Spleen (tissue), 11 donors: Measurements from ENCODE around the gene THAP8. TPM values are rescaled to one million over a fixed set of nuclear protein-coding genes. Genes with fewer than 3 reads are reported as not detected.

Source experiments
- DNase-seq: peaks from one replicate; pipeline ENCODE4 v3.0.0-alpha.2; 2020
- H3K27ac ChIP-seq, 8 donors: fragments of 200-600 bp; sonication (generic) in 7 of 8; 1 replicate in 4 of 8; 2 replicates in 4 of 8; pipeline versions ENCODE4 v1.5.0 to v1.8.0; 2016 to 2021; ENCODE audit warnings: inconsistent platforms in 4 of 8, mild to moderate bottlenecking in 4 of 8, moderate library complexity in 1 of 8
- H3K27me3 ChIP-seq, 7 donors: fragments of 200-600 bp; sonication (generic) in 6 of 7; replicated peaks in 1 of 7; 1 replicate in 4 of 7; 2 replicates in 3 of 7; pipeline versions ENCODE4 v1.5.0 to v1.8.0; 2016 to 2021; ENCODE audit warnings: inconsistent platforms in 3 of 7, mild to moderate bottlenecking in 1 of 7
- H3K36me3 ChIP-seq, 6 donors: fragments of 200-600 bp; sonication (generic) in 5 of 6; 1 replicate in 4 of 6; 2 replicates in 2 of 6; pipeline versions ENCODE4 v1.5.0 to v1.8.0; 2016 to 2021; ENCODE audit warnings: inconsistent platforms in 2 of 6
- H3K4me1 ChIP-seq, 6 donors: fragments of 200-600 bp; sonication (generic) in 5 of 6; 1 replicate in 3 of 6; 2 replicates in 3 of 6; pipeline versions ENCODE4 v1.5.0 to v1.8.0; 2016 to 2021; ENCODE audit warnings: inconsistent platforms in 3 of 6
- H3K4me3 ChIP-seq, 8 donors: fragments of 200-600 bp; sonication (generic) in 7 of 8; 1 replicate in 4 of 8; 2 replicates in 4 of 8; pipeline versions ENCODE4 v1.5.0 to v1.8.0; 2016 to 2021; ENCODE audit warnings: inconsistent platforms in 4 of 8, mild to moderate bottlenecking in 4 of 8, moderate library complexity in 2 of 8
- H3K9me3 ChIP-seq, 8 donors: fragments of 200-600 bp; sonication (generic) in 7 of 8; 1 replicate in 4 of 8; 2 replicates in 4 of 8; pipeline versions ENCODE4 v1.5.0 to v1.8.0; 2016 to 2021; ENCODE audit warnings: inconsistent platforms in 4 of 8
- POLR2A ChIP-seq, 3 donors: fragments of 450-650 bp; IDR thresholded peaks; one replicate each; pipeline ENCODE4 v1.5.1; 2017; ENCODE audit warnings: antibody characterized with exemption in 3 of 3, mild to moderate bottlenecking in 1 of 3
- POLR2AphosphoS5 ChIP-seq, 3 donors: sonication (generic); formaldehyde crosslinking; IDR thresholded peaks; one replicate each; pipeline ENCODE4 v1.5.1; 2017; ENCODE audit warnings: antibody characterized with exemption in 3 of 3
- whole genome bisulfite sequencing, 5 donors: extraction: QIAGEN DNeasy Blood & Tissue Kit in 3 of 5; methylation state at CpG; one replicate each; pipeline versions ENCODE4 v1.1.5 to v1.1.7; 2013 to 2018; 5-methylcytosine and 5-hydroxymethylcytosine counted together
- intact Hi-C: fragments of 100-400 bp; cut with DNase I; formaldehyde crosslinking; loops from one replicate; pipeline ENCODE4 v1.15.0; 2023; ENCODE audit warnings: low total_unique reads
- polyA plus RNA-seq, 3 donors: library from polyadenylated mRNA; stranded (reverse); fragments of 200-250 nt; gene quantifications; one replicate each; pipeline ENCODE4 v1.2.1, GENCODE V29; 2013
- total RNA-seq, 7 donors: library from RNA; depleted of rRNA in 3 of 7; stranded (reverse); fragments of >200 nt in 3 of 7; fragmentation: NEBNext Ultra II Directional in 4 of 7; extraction: Animal tissue kit (Norgen Biotek cat#: 25700) in 4 of 7; gene quantifications; one replicate each; pipeline versions ENCODE4 v1.1.0 to v1.2.1, GENCODE V29; 2016 to 2021
- TF ChIP-seq, protein P1 (sequence below), 11 experiments: fragments of 200-600 bp in 7 of 11; fragments of 450-650 bp in 4 of 11; sonication (generic) in 4 of 11; IDR thresholded peaks in 8 of 11; conservative IDR thresholded peaks in 3 of 11; 1 replicate in 7 of 11; 2 replicates in 4 of 11; pipeline versions ENCODE4 v1.4.0 to v1.8.0; 2016 to 2021; ENCODE audit warnings: antibody characterized with exemption in 11 of 11, inconsistent platforms in 4 of 11, mild to moderate bottlenecking in 1 of 11
- donor health status: healthy with polysubstance abuse.
- donor health status: DM: no; HTN: no; CAD: no; lungs with moderate emphysema.
- donor health status: DM: no; HTN: no; CAD: no.
- donor health status: Bipolar disorder and iron deficiency.
- donor health status: healthy.
- donor health status: DM: no; HTN: no; CAD: no.
- donor health status: DM: yes; HTN: yes; CAD: no.

The THAP8 gene
- total and polyA plus RNA-seq, 10 donors, result 2.4 to 7.9 (median 4.8) TPM

DNA sequence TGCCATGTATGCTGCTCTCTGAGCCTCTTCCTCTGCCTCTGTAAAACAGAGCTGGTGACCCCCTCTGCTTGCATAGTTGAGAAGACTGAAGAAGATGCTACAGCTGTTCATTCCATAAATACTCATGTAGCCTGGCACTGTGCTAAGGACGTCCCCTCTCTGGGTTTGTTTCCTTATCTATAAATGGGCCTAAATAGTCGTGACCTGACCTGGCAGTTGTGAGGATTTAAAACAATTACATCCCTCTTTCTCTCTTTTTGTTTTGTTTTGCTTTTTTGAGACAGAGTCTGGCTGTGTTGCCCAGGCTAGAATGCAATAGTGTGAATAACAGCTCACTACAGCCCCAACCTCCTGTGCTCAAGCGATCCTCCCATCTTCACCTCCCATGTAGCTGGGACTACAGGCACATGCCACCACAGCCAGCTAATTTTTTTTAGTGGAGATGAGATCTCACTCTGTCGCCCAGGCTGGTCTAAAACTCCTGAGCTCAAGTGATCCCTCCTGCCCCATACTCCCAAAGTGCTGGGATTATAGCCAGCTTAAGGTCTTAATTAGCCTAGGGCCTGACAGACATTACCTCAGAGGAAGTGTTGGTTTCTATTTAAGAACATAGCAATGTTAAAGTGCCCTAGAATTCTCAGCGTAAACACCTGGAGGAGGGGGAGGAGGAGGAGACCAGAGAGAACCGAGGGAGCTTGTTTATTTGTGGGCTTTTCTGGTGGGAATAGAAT, 5.3 kb upstream of the THAP8 start:
- Histone ChIP-seq H3K9me3 (no peaks in the 10 kb centered on the region), H3K27ac (no peak overlapping the region), H3K4me3 (no peak overlapping the region), H3K4me1 (peaks cover 3 to 19% (median 12%) of the 10 kb centered on the region in 6 donors), H3K27me3 (no peaks in the 10 kb centered on the region), H3K36me3 (peaks cover 0 to 54% (median 0%) of the 10 kb centered on the region in 6 donors)
- intact Hi-C loops, result loop anchor here (5.0 to 10.0 kb wide), 2 partner anchors 55 to 108 kb away; partner anchors contain the start of genes OVOL3, POLR2I and TBCB
- TF ChIP-seq, protein P1, sequence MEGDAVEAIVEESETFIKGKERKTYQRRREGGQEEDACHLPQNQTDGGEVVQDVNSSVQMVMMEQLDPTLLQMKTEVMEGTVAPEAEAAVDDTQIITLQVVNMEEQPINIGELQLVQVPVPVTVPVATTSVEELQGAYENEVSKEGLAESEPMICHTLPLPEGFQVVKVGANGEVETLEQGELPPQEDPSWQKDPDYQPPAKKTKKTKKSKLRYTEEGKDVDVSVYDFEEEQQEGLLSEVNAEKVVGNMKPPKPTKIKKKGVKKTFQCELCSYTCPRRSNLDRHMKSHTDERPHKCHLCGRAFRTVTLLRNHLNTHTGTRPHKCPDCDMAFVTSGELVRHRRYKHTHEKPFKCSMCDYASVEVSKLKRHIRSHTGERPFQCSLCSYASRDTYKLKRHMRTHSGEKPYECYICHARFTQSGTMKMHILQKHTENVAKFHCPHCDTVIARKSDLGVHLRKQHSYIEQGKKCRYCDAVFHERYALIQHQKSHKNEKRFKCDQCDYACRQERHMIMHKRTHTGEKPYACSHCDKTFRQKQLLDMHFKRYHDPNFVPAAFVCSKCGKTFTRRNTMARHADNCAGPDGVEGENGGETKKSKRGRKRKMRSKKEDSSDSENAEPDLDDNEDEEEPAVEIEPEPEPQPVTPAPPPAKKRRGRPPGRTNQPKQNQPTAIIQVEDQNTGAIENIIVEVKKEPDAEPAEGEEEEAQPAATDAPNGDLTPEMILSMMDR (IDR thresholded peaks at IDR 0.05 in 8 of 11, conservative IDR thresholded peaks at IDR 0.05 in 3 of 11), result no peak
- TF ChIP-seq POLR2A (IDR thresholded peaks at IDR 0.05) (no peak), POLR2AphosphoS5 (IDR thresholded peaks at IDR 0.05) (no peak)
- WGBS, 5 donors, result 86 to 95% (median 90%) methylated on average over 6 of the region's 6 CpGs
- DNase-seq, result no peak

DNA sequence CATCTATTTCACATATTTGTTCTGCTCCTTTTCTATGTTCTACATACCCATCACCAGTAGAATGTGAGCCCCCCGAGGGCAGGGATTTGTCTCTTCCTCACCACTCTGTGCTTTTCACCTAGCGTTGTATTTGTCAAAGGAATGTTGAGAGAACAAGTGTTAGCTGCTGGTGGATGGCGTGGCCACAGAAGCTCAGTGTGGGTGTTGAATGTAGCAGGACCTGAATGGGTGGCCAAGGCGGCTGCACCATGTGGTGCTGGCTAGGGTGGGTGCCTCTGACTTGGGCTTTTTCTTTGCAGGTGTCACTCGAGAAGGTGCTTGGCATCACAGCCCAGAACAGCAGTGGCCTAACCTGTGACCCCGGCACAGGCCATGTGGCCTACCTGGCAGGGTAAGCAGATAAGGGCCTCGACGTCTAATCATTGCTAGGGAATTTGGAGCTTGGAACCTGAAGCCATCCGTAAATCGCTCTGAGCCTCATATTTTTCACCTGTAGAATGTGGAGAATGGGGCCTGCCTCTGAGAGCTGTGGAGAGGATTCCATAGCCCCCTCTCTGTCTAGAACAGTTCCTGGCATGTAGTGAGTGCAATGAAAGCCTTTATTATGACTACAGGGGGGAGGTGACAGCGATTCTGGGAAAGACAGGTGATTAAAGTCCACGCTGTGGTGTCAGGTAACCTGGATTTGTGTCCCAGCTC, 4.5 kb upstream of the THAP8 start:
- peaks cover 0 to 49% (median 0%) of the 10 kb centered on the region in 6 donors for H3K36me3 ChIP-seq
- no peak for DNase-seq
- peaks cover 3 to 21% (median 13%) of the 10 kb centered on the region in 6 donors for H3K4me1 ChIP-seq
- no peaks in the 10 kb centered on the region for H3K27me3 ChIP-seq
- no peaks in the 10 kb centered on the region for H3K9me3 ChIP-seq
- TF ChIP-seq POLR2AphosphoS5 (IDR thresholded peaks at IDR 0.05) (no peak), POLR2A (IDR thresholded peaks at IDR 0.05) (no peak)
- TF ChIP-seq, protein P1 (IDR thresholded peaks at IDR 0.05 in 8 of 11, conservative IDR thresholded peaks at IDR 0.05 in 3 of 11), result no peak
- no peak overlapping the region for H3K4me3 ChIP-seq
- WGBS, 5 donors, result 91 to 99% (median 96%) methylated on average over 12 of the region's 12 CpGs
- intact Hi-C loops, result loop anchor here (5.0 to 10.0 kb wide), 2 partner anchors 56 to 109 kb away; partner anchors contain the start of genes OVOL3, POLR2I and TBCB
- no peak overlapping the region for H3K27ac ChIP-seq

DNA sequence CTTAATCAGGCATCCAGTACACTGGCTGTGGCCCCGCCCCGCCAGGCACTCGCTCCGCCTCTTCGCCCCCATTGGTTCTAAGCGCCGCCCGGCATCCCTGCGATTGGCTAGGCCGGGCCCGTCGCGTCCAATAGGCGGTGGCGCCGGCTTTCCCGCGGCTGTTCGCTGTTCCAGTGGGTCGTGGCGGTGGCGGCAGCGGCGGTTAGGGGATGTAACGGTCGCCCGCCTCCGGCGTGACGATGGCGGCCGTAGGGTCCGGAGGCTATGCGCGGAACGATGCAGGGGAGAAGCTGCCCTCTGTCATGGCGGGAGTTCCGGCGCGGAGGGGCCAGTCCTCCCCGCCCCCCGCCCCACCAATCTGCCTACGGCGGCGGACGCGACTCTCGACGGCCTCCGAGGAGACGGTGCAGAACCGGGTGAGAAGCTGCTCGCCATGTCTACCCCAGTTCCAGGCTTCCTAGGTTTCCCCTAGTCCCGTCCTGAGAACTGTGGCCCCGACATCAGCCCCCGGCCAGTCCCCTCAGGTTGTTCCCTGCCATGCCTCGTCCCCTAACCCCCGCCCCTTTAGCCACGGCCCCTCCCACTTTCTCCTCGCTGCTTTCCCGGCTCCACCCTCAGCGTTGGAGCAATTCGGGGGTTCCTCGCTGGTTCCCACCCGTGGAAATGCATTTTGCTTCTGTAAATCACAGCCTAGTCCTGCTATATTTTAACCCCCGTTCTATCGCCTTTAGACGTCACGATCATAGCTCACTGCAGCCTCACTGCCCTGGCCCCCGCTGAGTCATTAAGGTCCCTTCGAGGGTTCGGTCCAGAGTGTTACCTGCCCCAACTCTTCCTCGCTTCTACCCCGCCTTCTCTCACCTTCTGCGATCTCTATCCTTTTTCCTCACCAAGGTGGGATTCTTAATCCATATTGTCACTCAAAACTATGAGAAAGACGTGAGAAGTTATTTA, 925 bp upstream of the THAP8 start, which contains the start of gene WDR62:
Gene WDR62, plus strand, starts transcription at position 165 of the 954 bp plus-strand sequence. Its CDS starts 75 bp downstream, at position 240.
- intact Hi-C loops, result loop anchor here (5.0 to 10.0 kb wide), 2 partner anchors 60 to 112 kb away; partner anchors contain the start of genes OVOL3, POLR2I and TBCB

More for the DNA sequence above, 925 bp upstream of the THAP8 start, which contains the start of gene WDR62:
- WGBS, 5 donors, result 1 to 4% (median 1%) methylated on average over 29 to 76 of the region's 76 CpGs
- TF ChIP-seq, protein P1 (IDR thresholded peaks at IDR 0.05 in 8 of 11, conservative IDR thresholded peaks at IDR 0.05 in 3 of 11), result peak in 4 of 11 experiments; percentile 2 to 50 (median 36)
- TF ChIP-seq POLR2A (IDR thresholded peaks at IDR 0.05) (no peak), POLR2AphosphoS5 (IDR thresholded peaks at IDR 0.05) (no peak)
- Histone ChIP-seq H3K27ac (peak within 1 kb of the TSS; percentile 94 to 99 (median 98)), H3K4me1 (peaks cover 6 to 34% (median 21%) of the 10 kb centered on the region in 6 donors), H3K27me3 (no peaks in the 10 kb centered on the region), H3K4me3 (peak within 1 kb of the TSS; percentile 60 to 87 (median 78)), H3K9me3 (no peaks in the 10 kb centered on the region), H3K36me3 (peaks cover 0 to 19% (median 0%) of the 10 kb centered on the region in 6 donors)
- peak; percentile 96 for DNase-seq
